ENCODE measurements around the gene NPR1. TPM values are rescaled to one million over a fixed set of nuclear protein-coding genes. Genes with fewer than 3 reads are reported as not detected.

The NPR1 gene
- under 0.01 and 0.13 TPM in 2 replicates for total RNA-seq

DNA sequence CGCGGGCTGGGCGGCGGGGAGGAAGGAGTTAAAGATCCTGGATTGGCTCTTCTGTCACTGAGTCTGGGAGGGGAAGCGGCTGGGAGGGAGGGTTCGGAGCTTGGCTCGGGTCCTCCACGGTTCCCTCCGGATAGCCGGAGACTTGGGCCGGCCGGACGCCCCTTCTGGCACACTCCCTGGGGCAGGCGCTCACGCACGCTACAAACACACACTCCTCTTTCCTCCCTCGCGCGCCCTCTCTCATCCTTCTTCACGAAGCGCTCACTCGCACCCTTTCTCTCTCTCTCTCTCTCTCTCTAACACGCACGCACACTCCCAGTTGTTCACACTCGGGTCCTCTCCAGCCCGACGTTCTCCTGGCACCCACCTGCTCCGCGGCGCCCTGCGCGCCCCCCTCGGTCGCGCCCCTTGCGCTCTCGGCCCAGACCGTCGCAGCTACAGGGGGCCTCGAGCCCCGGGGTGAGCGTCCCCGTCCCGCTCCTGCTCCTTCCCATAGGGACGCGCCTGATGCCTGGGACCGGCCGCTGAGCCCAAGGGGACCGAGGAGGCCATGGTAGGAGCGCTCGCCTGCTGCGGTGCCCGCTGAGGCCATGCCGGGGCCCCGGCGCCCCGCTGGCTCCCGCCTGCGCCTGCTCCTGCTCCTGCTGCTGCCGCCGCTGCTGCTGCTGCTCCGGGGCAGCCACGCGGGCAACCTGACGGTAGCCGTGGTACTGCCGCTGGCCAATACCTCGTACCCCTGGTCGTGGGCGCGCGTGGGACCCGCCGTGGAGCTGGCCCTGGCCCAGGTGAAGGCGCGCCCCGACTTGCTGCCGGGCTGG, at the start of gene NPR1:
Gene NPR1 (plus strand): TSS at position 170 of the 818 bp plus-strand sequence. CDS start 421 bp downstream, at position 591.

DNA sequence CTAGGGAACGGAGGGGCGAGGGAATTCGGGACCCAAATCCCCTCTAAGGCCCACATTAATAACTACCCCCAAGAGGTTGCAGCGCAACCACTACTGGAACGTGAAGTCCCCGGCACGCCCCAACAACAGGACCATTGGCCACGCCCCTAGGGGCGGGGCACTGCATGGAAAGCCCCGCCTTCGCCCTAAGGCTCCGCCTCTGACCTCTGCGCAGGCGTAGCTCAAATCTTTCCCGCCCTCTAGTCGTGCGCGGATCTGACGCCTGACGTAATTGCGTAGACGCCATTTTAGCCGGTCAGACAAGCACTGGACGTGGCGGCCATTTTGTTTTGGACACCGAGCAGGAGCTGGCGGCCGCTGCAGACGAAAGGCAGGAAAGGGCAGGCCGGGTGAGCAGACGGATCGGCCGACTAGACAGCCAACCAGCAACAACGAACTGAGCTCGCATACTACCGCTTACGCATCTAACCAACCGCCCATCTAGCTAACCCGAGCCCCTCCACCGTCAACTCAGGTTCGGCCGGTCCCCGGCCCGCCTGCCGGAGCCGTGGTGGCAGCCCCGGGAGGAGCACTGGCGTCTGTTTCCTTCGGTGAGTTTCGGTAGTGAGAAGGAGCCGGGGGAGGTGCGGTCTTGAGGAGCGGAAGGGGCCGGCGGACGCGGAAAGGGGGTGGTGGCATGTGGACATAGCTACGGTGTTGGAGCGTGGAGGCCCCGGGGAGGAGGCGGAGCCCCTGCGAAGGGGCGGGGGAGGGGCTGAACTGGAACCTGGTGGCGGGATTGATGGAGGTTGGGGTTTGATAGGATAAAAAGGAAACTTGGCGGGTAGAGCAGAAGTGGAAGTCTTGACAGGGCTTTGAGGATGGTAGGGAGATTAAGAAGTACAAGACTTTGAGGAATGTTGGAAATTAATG, 44.5 kb upstream of the NPR1 start, which contains the start of gene CHTOP:
Gene CHTOP (plus strand): TSS at position 313 of the 912 bp plus-strand sequence. CDS start 2,523 bp downstream, outside the sequence.

GRCh38 chr1:153658400-153659174, 19.9 kb upstream of the NPR1 start, which contains the start of gene SNAPIN:
SNAPIN (plus strand) TSS chr1:153658703; CDS start chr1:153658744, 41 bp downstream.

GRCh38 chr1:153670859-153671627, 7.4 kb upstream of the NPR1 start, which contains the start of gene ILF2:
ILF2 (minus strand) TSS chr1:153670993; CDS start chr1:153670922, 71 bp downstream.

GRCh38 chr1:153727463-153728304, 49.2 kb downstream of the NPR1 start, which contains the start of gene INTS3:
INTS3 (plus strand) TSS chr1:153728050; CDS start chr1:153728635, 585 bp downstream.

Small RNA genes lying within 50 kb of the gene (small RNA-seq; reads per million reads assigned to genes)
- gene MIR8083 = not detected
- not detected for gene RF00019
- not detected for gene RN7SL372P

Other genes with a start within 250 kb of the NPR1 start
- gene S100A7, start 218.0 kb upstream of the NPR1 start, total RNA-seq = not detected in 2 replicates
- gene S100A6, start 142.7 kb upstream of the NPR1 start, total RNA-seq = 723 and 917 TPM in 2 replicates
- not detected in 2 replicates for gene S100A5, start 137.8 kb upstream of the NPR1 start, total RNA-seq
- 164 and 276 TPM in 2 replicates for gene S100A4, start 132.9 kb upstream of the NPR1 start, total RNA-seq
- gene S100A3, start 129.4 kb upstream of the NPR1 start, total RNA-seq = 2.0 and 3.7 TPM in 2 replicates
- gene S100A2, start 112.8 kb upstream of the NPR1 start, total RNA-seq = 2.9 and 3.1 TPM in 2 replicates
- 128 and 138 TPM in 2 replicates for gene S100A16, start 65.6 kb upstream of the NPR1 start, total RNA-seq
- not detected in 2 replicates for gene S100A14, start 62.4 kb upstream of the NPR1 start, total RNA-seq
- 99.6 and 142 TPM in 2 replicates for gene S100A13, start 51.2 kb upstream of the NPR1 start, total RNA-seq
- 1.7 and 3.5 TPM in 2 replicates for gene S100A1, start 50.3 kb upstream of the NPR1 start, total RNA-seq
- 38.4 and 41.4 TPM in 2 replicates for gene CHTOP, start 44.6 kb upstream of the NPR1 start, total RNA-seq
- 44.4 and 53.4 TPM in 2 replicates for gene SNAPIN, start 20.0 kb upstream of the NPR1 start, total RNA-seq
- gene ILF2, start 7.7 kb upstream of the NPR1 start, total RNA-seq = 165 and 169 TPM in 2 replicates
- gene INTS3, start 49.4 kb downstream of the NPR1 start, total RNA-seq = 40.5 and 43.0 TPM in 2 replicates
- gene SLC27A3, start 96.7 kb downstream of the NPR1 start, total RNA-seq = 8.2 and 11.9 TPM in 2 replicates
- 9.6 and 9.8 TPM in 2 replicates for gene GATAD2B, start 244.3 kb downstream of the NPR1 start, total RNA-seq